HuH-7 (cell line): ENCODE results near the gene U2AF2.

Source experiments
- DNase-seq: peaks from one replicate; pipeline ENCODE4 v3.0.0; 2011; ENCODE audit warnings: low spot score

U2AF2 gene

DNA sequence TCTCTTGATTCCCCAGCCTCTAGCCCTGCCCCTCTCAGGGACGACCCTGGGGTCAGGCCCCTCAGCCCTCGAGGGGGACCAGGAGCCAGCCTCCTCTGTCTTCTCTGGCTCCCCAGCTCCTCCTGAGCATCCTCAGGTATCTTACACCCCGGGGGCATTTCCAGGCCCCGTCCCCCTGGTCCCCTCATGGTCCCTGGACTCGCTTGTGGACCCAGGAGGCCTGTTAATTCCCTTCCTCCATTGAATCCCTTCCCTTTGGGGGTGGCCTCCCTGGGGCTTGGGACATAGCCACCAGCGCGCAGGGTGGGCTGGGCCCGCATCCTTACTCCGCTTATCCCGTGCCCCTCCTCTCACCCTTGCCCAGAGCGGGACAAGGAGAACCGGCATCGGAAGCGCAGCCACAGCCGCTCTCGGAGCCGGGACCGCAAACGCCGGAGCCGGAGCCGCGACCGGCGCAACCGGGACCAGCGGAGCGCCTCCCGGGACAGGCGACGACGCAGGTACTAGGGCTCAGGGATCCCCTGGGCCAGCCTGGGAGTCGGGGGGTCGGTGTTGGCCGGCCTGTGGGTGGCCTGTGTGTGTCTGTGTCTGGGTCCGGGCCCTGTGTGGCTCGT lies 4.1 kb downstream of the U2AF2 start:
- no peak for DNase-seq

DNA sequence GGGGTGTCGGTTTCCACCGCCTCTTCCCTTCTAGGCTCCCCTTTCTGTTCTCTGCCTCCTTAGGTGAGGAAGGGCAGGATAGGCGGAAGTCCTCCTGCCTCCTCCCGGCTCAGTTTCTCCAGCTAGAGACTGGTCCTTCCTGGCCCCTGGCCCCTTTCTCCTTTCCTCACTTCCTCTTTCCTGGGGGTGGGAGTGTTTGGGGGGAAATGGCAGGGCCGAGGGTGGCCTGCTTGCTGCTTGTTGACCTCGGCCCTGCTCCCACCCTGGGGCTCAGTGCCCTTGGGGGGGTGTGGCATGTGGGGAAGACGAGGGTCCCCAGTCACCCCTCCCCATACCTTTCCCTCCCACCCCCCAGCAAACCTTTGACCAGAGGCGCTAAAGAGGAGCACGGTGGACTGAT lies 5.0 kb downstream of the U2AF2 start:
- no peak for DNase-seq

DNA sequence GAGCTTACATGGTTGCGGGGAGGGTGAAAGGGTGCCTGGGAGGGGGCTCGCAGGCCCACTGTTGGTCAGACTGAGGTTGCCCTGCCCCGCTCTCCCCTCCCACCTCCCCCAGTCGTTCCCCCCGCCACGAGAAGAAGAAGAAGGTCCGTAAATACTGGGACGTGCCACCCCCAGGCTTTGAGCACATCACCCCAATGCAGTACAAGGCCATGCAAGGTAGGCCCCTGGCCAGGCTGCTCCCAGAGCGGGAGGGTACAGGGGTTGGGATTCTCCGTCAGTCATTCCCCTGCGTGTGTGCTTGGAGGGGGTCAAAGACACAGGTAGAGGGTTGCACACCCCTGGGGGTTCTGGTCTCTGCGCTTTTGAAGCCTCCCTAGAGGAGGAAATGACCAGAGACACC lies 5.6 kb downstream of the U2AF2 start:
- DNase-seq: no peak

DNA sequence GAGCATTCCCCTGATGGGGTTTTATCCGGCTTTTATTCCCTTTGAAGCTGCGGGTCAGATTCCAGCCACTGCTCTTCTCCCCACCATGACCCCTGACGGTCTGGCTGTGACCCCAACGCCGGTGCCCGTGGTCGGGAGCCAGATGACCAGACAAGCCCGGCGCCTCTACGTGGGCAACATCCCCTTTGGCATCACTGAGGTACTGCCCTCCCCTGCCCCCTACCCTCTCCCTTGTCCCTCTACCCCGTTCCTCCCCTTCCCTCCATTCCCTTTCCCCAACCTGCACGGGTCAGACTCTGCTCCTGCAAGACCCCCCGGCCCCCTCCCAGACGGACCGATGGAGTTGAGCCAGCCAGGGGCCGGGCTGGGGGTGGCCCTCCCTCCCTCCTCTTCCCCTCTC lies 6.2 kb downstream of the U2AF2 start:
- no peak for DNase-seq

DNA sequence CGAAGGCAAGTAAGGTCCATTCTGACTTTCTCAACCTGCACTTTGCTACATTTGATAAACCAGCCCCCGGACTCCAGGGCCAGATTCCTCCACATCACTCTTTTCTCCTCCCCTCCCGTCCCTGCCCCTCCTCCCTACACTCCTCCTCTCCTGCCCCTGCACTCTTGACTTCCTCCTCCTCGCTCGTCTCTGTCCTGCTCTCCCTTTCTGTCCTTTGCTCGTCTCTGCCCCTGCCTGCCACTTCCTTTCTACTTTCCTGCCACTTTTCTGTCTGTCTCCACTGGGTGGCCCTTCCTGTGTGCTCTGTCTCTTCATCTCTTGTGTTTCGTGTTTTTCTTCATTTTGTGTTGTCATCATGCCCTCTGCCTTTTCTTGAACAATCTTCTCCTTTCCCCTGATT lies 7.0 kb downstream of the U2AF2 start:
- no peak for DNase-seq

DNA sequence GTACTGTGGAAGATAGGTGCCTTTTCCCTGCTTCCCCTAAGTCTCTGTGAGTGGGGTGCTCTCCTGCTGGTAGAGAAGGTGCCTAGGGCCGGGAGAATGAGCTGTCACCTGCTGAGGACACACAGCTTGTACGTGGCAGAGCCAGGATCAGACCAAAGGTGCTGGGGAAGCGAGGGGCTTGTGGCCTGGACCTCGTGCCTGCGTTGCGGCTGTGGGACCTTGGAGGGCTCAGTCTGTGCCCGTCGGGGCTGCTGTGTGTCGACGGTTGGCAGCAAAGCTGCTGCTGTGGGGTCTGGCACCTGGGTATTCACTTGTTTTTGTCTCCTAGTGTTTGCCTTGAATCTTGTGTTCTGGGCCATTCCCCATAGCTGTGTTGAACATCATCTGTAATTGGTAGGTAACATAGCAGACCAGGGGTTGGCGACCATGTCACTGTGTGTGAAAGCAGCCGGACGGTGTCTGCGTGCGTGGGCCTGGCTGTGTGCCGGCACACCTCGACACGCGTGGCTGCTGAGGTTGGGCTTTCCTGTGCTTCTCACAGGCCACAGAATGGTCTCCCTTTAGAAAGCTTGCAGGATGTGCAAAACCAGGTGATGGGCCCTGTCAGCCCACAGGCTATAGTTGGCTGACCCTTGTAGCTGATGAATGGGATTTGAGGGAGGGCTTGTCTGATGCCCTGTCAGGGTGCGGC lies 9.2 kb downstream of the U2AF2 start:
- DNase-seq: no peak

DNA sequence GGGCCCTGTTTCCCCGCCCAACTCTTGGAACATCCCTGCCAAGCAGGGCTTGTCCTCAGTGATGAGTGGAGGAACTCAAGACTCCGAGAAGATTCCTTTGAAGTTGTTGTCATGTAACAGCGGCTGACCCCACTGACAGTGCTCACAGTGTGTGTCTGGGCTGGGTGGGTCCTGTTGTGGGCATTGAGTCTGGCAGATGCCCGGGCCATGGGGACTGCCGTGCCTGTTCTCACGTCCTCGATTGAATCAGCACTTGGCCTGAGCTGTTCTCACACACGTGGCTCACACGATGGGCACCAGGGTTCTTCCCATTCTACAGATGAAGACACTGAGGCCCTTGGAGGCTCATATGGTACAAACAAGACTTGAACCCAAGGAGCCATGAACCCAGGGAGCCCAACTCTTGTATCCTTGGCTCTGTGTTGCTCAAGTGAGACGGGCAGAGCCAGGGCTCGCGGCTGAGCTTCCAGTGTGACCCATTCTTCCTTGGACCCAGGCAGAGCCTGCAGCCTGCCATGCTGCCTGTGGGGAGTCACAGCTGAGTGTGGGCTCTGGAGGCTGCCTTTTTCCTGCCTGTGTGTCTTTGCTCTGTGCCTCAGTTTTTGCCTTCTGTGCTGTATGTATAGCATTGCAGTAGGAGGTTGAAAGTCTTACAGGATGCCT lies 11.6 kb downstream of the U2AF2 start:
- no peak for DNase-seq

DNA sequence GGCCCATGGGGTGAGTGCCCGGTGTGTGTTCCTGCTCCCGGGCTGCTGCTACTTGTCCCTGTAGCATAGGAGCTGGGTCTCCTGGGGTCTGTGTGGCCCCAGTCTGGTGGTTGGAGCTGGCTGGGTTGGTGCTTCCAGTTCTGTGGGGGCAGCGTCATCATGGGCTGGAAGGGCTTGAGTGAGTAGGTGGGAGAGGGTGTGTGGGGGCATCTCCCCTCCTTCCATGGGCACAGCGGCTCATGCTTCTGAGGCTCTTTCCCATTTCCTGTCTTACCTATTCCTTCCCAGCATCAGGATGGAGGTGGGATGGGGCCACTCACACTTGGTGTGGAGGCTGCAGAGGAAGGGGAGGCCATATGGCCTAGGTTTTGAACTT lies 12.2 kb downstream of the U2AF2 start:
- DNase-seq: no peak

DNA sequence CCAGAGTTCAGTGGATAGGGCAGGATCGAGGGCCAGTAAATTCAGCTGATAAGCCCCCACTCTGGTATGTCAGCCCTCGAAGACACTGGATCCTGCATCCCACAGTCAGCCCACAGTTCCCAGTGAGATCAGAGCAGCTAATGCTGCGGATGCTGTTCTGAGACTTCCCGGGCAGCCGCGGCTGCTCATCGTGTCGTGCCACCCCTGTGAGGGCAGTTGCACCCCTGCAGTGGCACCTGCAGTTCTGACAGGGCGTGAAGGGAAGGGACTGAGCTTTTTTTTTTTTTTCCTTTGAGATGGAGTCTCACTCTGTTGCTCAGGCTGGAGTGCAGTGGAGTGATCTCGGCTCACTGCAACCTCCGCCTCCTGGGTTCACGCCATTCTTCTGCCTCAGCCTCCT lies 12.7 kb downstream of the U2AF2 start:
- DNase-seq: no peak

DNA sequence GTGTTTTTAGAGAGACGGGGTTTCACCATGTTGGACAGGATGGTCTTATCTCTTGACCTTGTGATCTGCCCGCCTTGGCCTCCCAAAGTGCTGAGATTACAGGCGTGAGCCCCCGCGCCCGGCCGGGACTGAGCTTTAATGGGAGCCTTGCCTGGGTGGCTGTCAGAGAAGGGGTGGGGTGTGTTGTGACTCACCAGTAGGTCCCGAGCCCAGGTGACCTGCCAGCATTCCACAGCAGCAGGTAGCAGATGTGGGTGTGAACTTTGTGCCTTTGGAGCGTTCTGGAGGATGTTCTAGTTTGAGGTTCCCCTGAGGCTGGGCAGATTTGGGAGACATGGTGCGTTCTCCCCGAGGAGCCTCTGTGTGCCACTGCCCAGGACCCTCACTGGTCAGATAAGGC lies 13.1 kb downstream of the U2AF2 start:
- no peak for DNase-seq

DNA sequence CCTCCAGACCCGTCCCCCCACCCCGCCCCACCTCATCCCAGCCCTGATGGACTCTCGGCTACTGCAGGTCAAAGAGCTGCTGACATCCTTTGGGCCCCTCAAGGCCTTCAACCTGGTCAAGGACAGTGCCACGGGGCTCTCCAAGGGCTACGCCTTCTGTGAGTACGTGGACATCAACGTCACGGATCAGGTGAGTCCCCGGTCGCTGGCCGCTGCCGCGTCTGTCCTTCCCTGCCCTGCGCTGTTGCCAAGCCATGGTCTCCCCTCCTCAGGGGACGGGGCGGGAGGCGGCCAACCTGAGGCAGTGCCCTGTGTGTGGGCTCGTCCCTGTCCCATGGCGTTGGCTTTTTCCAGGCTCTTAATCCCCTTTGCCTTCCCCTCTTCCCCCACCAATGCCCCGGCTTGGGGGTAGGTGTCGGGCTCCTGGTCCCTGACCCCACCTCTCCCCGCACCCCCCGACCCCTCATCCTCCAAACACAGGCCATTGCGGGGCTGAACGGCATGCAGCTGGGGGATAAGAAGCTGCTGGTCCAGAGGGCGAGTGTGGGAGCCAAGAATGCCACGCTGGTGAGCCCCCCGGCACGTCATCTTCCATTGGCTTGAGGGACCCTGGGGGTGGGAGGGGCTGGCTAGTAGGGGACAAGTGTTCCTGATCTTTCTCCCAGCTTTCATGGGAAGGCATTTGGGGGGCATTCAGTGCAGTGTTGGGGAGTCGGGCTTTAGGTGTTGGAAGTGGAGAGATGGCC lies 13.9 kb downstream of the U2AF2 start:
- DNase-seq: no peak

DNA sequence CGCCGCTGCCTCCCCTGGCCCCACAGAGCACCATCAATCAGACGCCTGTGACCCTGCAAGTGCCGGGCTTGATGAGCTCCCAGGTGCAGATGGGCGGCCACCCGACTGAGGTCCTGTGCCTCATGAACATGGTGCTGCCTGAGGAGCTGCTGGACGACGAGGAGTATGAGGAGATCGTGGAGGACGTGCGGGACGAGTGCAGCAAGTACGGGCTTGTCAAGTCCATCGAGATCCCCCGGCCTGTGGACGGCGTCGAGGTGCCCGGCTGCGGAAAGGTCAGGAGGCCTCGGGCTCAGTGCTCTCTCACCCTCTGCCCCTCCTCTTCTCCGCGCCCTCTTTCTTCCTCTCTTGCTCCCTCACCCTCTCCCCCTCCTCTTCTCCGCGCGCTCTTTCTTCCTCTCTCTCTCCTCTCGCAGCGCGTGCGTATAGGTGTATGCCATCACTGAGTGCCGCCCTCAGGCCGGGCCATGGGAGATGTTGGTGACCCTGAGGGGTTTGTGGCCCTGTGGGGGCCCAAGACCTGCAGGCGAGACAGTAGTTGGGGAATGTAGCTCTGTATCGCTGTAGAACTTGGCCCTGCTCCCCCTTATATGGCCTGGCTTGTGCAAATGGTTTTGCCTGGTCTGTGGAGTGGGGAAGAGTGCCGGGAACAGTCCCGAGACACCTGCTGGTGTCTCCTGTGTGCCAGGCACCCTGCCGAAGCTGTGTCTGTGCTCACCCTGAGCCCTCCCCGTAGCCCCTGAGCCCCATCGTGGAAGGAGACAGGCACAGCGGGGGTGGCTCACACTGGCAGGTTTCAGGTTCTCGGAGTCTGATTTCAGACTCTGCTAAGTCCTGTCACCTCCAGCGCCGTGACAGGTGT lies 14.8 kb downstream of the U2AF2 start:
- no peak for DNase-seq

DNA sequence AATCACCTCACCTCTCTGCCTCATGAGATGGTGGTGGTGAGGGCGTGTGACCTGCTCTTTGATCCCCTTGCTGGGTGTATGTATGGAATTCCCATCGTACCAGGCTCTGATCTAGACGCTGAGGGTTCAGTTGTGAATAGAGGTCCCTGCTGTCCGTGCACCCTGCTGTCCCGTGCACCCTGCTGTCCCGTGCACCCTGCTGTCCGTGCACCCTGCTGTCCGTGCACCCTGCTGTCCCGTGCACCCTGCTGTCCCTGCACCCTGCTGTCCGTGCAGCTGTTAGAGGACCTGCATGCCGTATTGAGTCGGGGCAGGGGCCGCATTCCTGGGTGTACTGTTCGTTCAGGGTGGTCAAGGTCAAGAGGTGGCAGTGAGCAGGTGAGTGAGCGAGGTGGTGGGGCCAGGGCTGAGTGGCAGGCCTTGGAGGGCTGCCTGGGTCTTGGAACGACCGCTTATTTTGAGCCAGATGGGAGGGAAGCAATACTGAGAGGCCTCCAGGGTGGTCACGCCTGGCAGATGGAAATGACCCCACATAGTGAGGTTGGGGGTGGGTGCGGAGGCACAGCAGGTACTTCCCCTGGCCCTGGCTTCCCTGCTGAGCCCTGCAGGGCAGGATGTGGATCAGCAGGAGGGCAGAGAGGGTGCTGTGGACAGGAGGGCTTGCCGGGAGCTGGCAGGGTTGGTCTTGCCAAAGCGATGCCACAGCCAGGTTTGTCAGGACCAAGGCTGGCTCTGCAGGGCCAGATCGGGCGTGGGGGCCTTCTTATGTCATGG lies 15.6 kb downstream of the U2AF2 start:
- no peak for DNase-seq

DNA sequence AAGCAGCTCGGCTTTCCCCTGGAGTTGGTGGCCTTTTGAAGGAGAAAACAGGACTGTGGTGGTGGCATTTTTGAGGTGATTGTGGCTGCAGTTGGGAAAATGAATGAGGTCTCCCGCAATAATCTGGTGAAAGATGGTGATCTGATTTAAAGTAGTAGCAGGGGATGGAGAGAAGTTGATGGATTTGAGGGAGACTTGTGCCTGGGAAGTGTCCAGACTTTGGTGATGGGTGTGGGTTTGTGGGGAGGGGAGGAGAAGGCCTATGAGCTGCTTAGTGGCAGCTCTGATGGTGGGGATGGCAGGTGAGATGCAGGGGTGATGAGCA lies 16.2 kb downstream of the U2AF2 start:
- no peak for DNase-seq

DNA sequence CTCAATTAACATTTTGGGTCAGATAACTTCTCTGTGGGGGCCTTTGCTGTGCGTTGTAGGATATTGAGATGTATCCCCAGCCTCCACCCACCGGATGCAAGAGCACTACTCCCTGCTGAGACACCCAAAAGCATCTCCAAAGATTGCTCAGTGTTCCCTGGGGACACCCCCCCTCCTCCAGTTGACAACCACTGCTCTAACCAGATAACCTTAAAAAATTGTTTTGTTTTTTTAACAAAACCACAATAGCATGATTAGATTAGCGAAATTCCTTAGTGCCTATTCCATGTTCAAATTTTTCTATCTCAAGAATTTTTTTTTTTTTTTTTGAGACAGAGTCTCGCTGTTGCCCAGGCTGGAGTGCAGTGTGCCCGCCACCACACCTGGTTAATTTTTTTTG lies 17.6 kb downstream of the U2AF2 start:
- DNase-seq: no peak

DNA sequence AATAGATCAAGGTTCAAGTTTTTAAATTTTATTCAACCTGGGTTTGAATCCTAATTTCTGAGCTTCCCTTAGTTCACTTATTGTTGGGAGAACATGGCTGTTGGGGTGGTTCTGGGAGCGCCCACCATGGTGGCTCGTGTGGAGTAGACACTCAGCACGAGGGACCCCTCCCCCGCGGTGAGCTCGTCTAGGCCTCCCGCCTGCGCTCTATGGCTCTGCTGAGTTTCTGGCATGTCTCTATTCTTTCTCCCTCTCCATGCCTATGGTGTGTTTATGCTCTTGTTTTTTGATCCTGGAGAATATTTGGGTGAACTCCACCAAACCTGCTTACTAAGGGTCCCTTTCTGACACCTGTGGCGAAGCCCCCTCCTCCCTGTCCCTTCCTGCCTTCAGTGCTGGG lies 18.6 kb downstream of the U2AF2 start:
- DNase-seq: no peak

DNA sequence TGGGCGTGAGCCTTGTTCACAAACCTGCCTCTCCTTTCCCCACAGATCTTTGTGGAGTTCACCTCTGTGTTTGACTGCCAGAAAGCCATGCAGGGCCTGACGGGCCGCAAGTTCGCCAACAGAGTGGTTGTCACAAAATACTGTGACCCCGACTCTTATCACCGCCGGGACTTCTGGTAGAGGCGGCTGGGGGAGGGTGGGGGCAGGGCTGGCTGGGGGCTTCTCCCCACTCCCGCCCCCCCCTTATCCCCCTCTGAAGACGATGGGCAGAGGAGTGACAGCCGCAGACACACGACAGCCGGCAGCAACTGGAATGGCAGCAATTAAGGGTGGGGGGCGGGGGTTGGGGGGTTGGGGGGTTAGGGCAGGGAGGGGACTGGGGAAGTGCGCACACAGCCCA lies 19.1 kb downstream of the U2AF2 start:
- no peak for DNase-seq

DNA sequence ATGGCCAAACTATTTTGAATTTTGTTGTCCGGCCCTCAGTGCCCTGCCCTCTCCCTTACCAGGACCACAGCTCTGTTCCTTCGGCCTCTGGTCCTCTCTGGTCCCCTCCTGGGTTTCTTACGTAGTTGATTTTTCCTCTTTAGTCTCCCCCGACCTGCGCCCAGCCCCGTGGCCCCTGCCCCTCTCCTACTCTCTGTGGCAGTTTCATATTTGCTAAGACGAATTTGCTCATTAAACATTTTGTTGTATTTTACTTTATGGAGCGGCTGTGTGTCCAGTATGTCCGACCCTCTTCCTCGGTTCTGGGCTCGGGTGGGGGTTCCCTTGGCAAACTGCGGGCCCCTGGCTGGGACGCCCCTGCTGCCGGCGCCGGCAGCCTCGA lies 19.6 kb downstream of the U2AF2 start:
- no peak for DNase-seq

DNA sequence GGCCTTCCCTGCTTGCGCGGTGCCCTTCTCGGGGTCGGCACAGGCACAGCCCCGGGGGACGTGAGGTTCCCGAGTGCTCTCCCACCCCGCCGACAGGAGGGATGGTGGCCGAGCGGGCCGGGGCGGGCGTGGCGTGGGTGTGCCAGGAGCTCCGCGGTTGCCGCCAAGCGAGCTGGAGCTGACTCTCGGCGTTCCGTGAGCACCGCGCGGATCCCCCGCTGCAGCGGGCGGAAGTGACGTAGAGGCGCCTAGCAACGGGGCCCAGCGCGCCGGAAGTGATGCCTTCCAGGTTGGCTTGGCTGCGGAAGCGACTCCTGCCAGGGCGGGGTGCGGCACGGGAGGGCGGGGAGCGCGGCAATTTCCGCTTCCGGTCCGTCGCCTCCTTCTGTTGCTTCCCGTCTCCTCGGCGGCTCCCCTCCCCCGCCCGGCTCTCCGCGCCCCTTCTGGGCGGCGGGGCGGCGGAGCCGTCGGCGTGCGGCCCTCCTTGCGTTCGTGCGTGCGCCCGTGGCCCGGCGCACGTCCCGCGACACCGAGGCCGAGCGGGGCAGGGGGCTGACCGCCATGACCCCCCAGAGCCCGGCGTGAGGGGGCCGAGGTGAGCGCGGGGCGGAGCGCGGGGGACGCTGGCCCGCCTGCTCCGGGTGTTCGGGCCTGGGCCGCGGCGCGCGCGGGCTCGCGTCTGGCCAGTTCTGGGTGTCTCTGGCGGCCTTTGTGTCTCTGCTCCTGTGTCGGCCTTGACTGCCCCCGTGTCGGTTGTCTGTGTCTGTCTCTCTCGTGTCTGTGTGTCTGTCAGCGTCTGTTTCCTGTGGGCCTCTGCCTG lies 20.2 kb downstream of the U2AF2 start, which contains the start of gene EPN1:
Gene EPN1 (plus strand): TSS at position 386 of the 820 bp plus-strand sequence. CDS start 3,402 bp downstream, outside the sequence.
- DNase-seq: peak; percentile 98

DNA sequence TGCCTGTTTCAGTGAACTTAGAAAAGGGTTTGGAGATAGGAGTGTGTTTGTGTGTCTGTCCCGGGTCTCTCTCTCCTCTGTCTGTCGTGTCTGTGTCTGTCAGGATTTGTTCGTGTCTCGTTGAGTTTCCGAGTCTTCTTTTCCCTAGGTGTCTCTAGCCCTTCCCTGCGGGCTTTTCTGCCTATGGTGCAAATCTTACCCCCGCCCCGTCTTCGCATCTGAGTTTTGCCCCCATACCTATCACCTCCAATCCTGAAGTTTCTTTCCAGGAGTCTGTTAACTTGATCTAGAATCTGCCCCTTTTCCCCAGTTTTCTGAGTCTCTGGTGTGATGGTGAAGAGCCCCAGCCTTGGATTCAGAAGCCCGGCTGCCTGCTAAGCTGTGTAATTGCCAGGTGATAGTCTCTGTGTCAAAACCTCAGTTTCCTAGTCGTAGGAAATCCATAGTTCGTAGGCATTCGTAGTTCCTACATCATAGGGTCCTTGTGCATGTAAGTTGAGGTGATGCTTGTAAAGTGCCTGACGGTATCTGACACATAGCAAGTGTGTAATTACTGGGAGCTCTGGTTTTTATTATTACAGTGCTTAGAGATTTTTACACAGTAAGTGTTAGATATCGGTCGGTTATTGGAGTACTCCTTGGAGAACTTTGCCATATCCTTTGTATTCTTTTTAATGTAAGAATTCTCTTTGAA lies 21.0 kb downstream of the U2AF2 start:
- no peak for DNase-seq
